Natural killer cell (primary cell): ENCODE results near the gene MTFR2. TPM values are rescaled to one million over a fixed set of nuclear protein-coding genes. Genes with fewer than 3 reads are reported as not detected.
A peak's percentile ranks its signal among the peaks of the same experiment; 100 is the strongest.

Experiments used
- ATAC-seq, 3 donors: fragments of 150-1000 bp in 2 of 3; fragments of 200-7000 bp in 1 of 3; cut with Tn5 transposase; 1 replicate in 1 of 3; 2 replicates in 2 of 3; pipeline ENCODE4 v1.10.0; 2021; ENCODE audit warnings: mild to moderate bottlenecking in 2 of 3, moderate library complexity in 2 of 3
- DNase-seq, 2 donors: peaks; one replicate each; pipeline versions ENCODE4 v3.0.0 to v3.0.0-alpha.2; 2013 to 2021; ENCODE audit warnings: mixed read lengths in 1 of 2
- H3K27ac ChIP-seq: one replicate; pipeline ENCODE4 v1.5.1; 2013; ENCODE audit warnings: mild to moderate bottlenecking, low read length
- H3K27me3 ChIP-seq: one replicate; pipeline ENCODE4 v1.6.1; 2013; ENCODE audit warnings: low read length; ENCODE audit not compliant: control insufficient read depth, insufficient read depth
- H3K36me3 ChIP-seq: one replicate; pipeline ENCODE4 v1.6.1; 2013; ENCODE audit warnings: low read length; ENCODE audit not compliant: control insufficient read depth, insufficient read depth
- H3K4me1 ChIP-seq: one replicate; pipeline ENCODE4 v1.6.1; 2013; ENCODE audit warnings: low read length; ENCODE audit not compliant: control insufficient read depth, insufficient read depth
- H3K4me3 ChIP-seq: one replicate; pipeline ENCODE4 v1.5.1; 2013; ENCODE audit warnings: low read length
- H3K9me3 ChIP-seq: one replicate; pipeline ENCODE4 v1.6.1; 2013; ENCODE audit warnings: low read length; ENCODE audit not compliant: control insufficient read depth, insufficient read depth
- H3K27ac Mint-ChIP-seq, 2 donors: one replicate each; pipeline ENCODE4 v1.8.0; 2022; ENCODE audit warnings: mild to moderate bottlenecking in 2 of 2, mixed read lengths in 2 of 2, moderate library complexity in 1 of 2
- H3K27me3 Mint-ChIP-seq, 2 donors: one replicate each; pipeline ENCODE4 v1.8.0; 2022; ENCODE audit warnings: low read depth in 2 of 2, mixed read lengths in 2 of 2
- H3K36me3 Mint-ChIP-seq: one replicate; pipeline ENCODE4 v1.8.0; 2022; ENCODE audit warnings: mixed read lengths
- H3K4me1 Mint-ChIP-seq, 2 donors: one replicate each; pipeline ENCODE4 v1.8.0; 2022; ENCODE audit warnings: mixed read lengths in 2 of 2
- H3K4me3 Mint-ChIP-seq: one replicate; pipeline ENCODE4 v1.8.0; 2022; ENCODE audit warnings: mild to moderate bottlenecking, moderate library complexity, mixed read lengths
- H3K9me3 Mint-ChIP-seq, 2 donors: one replicate each; pipeline ENCODE4 v1.8.0; 2022; ENCODE audit warnings: mixed read lengths in 2 of 2
- CTCF ChIP-seq: fragments of 200-600 bp; IDR thresholded peaks from one replicate; pipeline ENCODE4 v1.8.0; 2022; ENCODE audit warnings: antibody characterized with exemption
- WGBS: methylation state at CpG from one replicate; pipeline ENCODE4 v1.1.7; 2013; ENCODE audit warnings: missing lambda C conversion rate; ENCODE audit not compliant: insufficient coverage; 5-methylcytosine and 5-hydroxymethylcytosine counted together
- intact Hi-C: fragments of 100-400 bp; cut with micrococcal nuclease; formaldehyde crosslinking; loops from one replicate; pipeline ENCODE4 v1.14.2; 2022
- total RNA-seq, 4 donors: library from RNA; stranded (reverse); fragments of 120-200 nt in 1 of 4; gene quantifications; one replicate each; pipeline versions ENCODE4 v1.2.3 to v1.2.4, GENCODE V29; 2013 to 2022

Gene MTFR2
- total RNA-seq, 3 donors from 2014 or later (not counting 1 experiment from before 2014, with no cell fraction given): 1.7 to 2.1 (median 2.0) TPM

- peak overlapping the region; percentile 71 for H3K4me3 Mint-ChIP-seq
- DNase-seq: peak in 1 of 2 donors; percentile 37
- Histone ChIP-seq H3K27me3 (no peaks in the 10 kb centered on the region), H3K4me1 (peaks cover 15% of the 10 kb centered on the region), H3K4me3 (no peak overlapping the region), H3K9me3 (no peaks in the 10 kb centered on the region), H3K36me3 (peaks cover 17% of the 10 kb centered on the region), H3K27ac (no peak overlapping the region)
- no peaks in the 10 kb centered on the region for H3K27me3 Mint-ChIP-seq
- intact Hi-C loops: no loop called here
- 57% methylated on average over 1 of the region's 2 CpGs for WGBS
- H3K4me1 Mint-ChIP-seq: peaks cover 24 to 32% of the 10 kb centered on the region in 2 donors
- no peaks in the 10 kb centered on the region for H3K9me3 Mint-ChIP-seq
- no peak for ATAC-seq
- no peak for TF ChIP-seq CTCF
- H3K27ac Mint-ChIP-seq: peak overlapping the region; percentile 1 to 80
- no peaks in the 10 kb centered on the region for H3K36me3 Mint-ChIP-seq
Observed at GRCh38 chr6:136252441-136252840, 2.3 kb upstream of the MTFR2 start.

GRCh38 chr6:136251394-136251793, 1.3 kb upstream of the MTFR2 start:
- Mint-ChIP-seq H3K9me3 (no peaks in the 10 kb centered on the region), H3K4me1 (peaks cover 24 to 32% of the 10 kb centered on the region in 2 donors), H3K27me3 (no peaks in the 10 kb centered on the region), H3K36me3 (no peaks in the 10 kb centered on the region), H3K27ac (peak overlapping the region; percentile 80 to 91), H3K4me3 (peak overlapping the region; percentile 98)
- WGBS: 49% methylated on average over 4 of the region's 4 CpGs
- Histone ChIP-seq H3K4me3 (no peak overlapping the region), H3K4me1 (peaks cover 15% of the 10 kb centered on the region), H3K9me3 (no peaks in the 10 kb centered on the region), H3K36me3 (peaks cover 9% of the 10 kb centered on the region), H3K27me3 (no peaks in the 10 kb centered on the region), H3K27ac (no peak overlapping the region)
- DNase-seq: peak in 1 of 2 donors; percentile 14
- intact Hi-C loops: no loop called here
- TF ChIP-seq CTCF: no peak
- no peak for ATAC-seq

GRCh38 chr6:136250686-136251008, 536 bp upstream of the MTFR2 start:
- Histone ChIP-seq H3K27me3 (no peaks in the 10 kb centered on the region), H3K36me3 (peaks cover 5% of the 10 kb centered on the region), H3K4me3 (peak overlapping the region; percentile 71), H3K27ac (no peak overlapping the region), H3K4me1 (peaks cover 15% of the 10 kb centered on the region), H3K9me3 (no peaks in the 10 kb centered on the region)
- no peaks in the 10 kb centered on the region for H3K27me3 Mint-ChIP-seq
- H3K4me3 Mint-ChIP-seq: peak overlapping the region; percentile 98
- TF ChIP-seq CTCF: no peak
- H3K9me3 Mint-ChIP-seq: no peaks in the 10 kb centered on the region
- peak in 1 of 3 donors; percentile 3 for ATAC-seq
- peaks cover 24 to 32% of the 10 kb centered on the region in 2 donors for H3K4me1 Mint-ChIP-seq
- intact Hi-C loops: loop anchor here (1.0 kb wide), 2 partner anchors 40 to 67 kb away; no protein-coding TSS in a partner anchor
- no peak for DNase-seq
- WGBS: 0% methylated on average over 6 of the region's 8 CpGs
- H3K36me3 Mint-ChIP-seq: no peaks in the 10 kb centered on the region
- peak overlapping the region; percentile 80 to 91 for H3K27ac Mint-ChIP-seq

GRCh38 chr6:136249336-136249735, 775 bp downstream of the MTFR2 start:
- no peaks in the 10 kb centered on the region for H3K9me3 ChIP-seq
- Mint-ChIP-seq H3K9me3 (no peaks in the 10 kb centered on the region), H3K27ac (peak overlapping the region; percentile 80 to 91), H3K36me3 (no peaks in the 10 kb centered on the region), H3K27me3 (no peaks in the 10 kb centered on the region), H3K4me3 (peak overlapping the region; percentile 98), H3K4me1 (peaks cover 24 to 32% of the 10 kb centered on the region in 2 donors)
- no peak overlapping the region for H3K27ac ChIP-seq
- intact Hi-C loops: no loop called here
- DNase-seq (no peak), ATAC-seq (no peak)
- no peaks in the 10 kb centered on the region for H3K27me3 ChIP-seq
- WGBS: 52% methylated on average over 4 of the region's 6 CpGs
- no peak for TF ChIP-seq CTCF
- H3K4me3 ChIP-seq: peak overlapping the region; percentile 71
- H3K4me1 ChIP-seq: peaks cover 15% of the 10 kb centered on the region
- peaks cover 3% of the 10 kb centered on the region for H3K36me3 ChIP-seq
